GM18517 (cell line): ENCODE data around the gene SPOCK1.

ENCODE experiments used
- ATAC-seq: cut with Tn5 transposase; IDR thresholded peaks from one replicate; pipeline ENCODE4 v1.9.1; 2021; ENCODE audit warnings: mild to moderate bottlenecking, moderate library complexity; ENCODE audit not compliant: unreplicated experiment

SPOCK1 gene

GRCh38 chr5:137129886-137130680, 369.0 kb downstream of the SPOCK1 start:
- no peak for ATAC-seq

- no peak for ATAC-seq
Observed at GRCh38 chr5:137128012-137128411, 371.1 kb downstream of the SPOCK1 start.

- no peak for ATAC-seq
Observed at GRCh38 chr5:137126829-137127228, 372.3 kb downstream of the SPOCK1 start.

- ATAC-seq, result no peak
Observed at GRCh38 chr5:137122558-137122957, 376.6 kb downstream of the SPOCK1 start.

GRCh38 chr5:137122075-137122474, 377.1 kb downstream of the SPOCK1 start:
- no peak for ATAC-seq

- ATAC-seq, result no peak
Observed at GRCh38 chr5:137119321-137119720, 379.8 kb downstream of the SPOCK1 start.

- no peak for ATAC-seq
Observed at GRCh38 chr5:137118629-137119028, 380.5 kb downstream of the SPOCK1 start.

- ATAC-seq, result no peak
Observed at GRCh38 chr5:137115152-137115551, 384.0 kb downstream of the SPOCK1 start.

GRCh38 chr5:137114529-137114928, 384.6 kb downstream of the SPOCK1 start:
- no peak for ATAC-seq

- ATAC-seq, result no peak
Observed at GRCh38 chr5:137113939-137114338, 385.2 kb downstream of the SPOCK1 start.

GRCh38 chr5:137113161-137113560, 386.0 kb downstream of the SPOCK1 start:
- no peak for ATAC-seq

GRCh38 chr5:137105351-137106035, 393.6 kb downstream of the SPOCK1 start:
- no peak for ATAC-seq

- no peak for ATAC-seq
Observed at GRCh38 chr5:137101544-137101943, 397.6 kb downstream of the SPOCK1 start.

GRCh38 chr5:137099651-137100050, 399.5 kb downstream of the SPOCK1 start:
- ATAC-seq, result no peak

GRCh38 chr5:137098663-137099062, 400.5 kb downstream of the SPOCK1 start:
- ATAC-seq, result no peak

- ATAC-seq, result no peak
Observed at GRCh38 chr5:137098238-137098637, 400.9 kb downstream of the SPOCK1 start.

GRCh38 chr5:137097203-137097602, 401.9 kb downstream of the SPOCK1 start:
- ATAC-seq, result no peak

- ATAC-seq, result no peak
Observed at GRCh38 chr5:137096149-137097103, 402.7 kb downstream of the SPOCK1 start.

- no peak for ATAC-seq
Observed at GRCh38 chr5:137095597-137095996, 403.5 kb downstream of the SPOCK1 start.

GRCh38 chr5:137092831-137093230, 406.3 kb downstream of the SPOCK1 start:
- no peak for ATAC-seq

- no peak for ATAC-seq
Observed at GRCh38 chr5:137091472-137091871, 407.7 kb downstream of the SPOCK1 start.
